HG03175 (cell line): Measurements from ENCODE around the gene MMP28.

Source experiments
- ATAC-seq: cut with Tn5 transposase; IDR thresholded peaks from one replicate; pipeline ENCODE4 v1.9.1; 2021; ENCODE audit warnings: mild to moderate bottlenecking, moderate library complexity; ENCODE audit not compliant: unreplicated experiment

The MMP28 gene

DNA sequence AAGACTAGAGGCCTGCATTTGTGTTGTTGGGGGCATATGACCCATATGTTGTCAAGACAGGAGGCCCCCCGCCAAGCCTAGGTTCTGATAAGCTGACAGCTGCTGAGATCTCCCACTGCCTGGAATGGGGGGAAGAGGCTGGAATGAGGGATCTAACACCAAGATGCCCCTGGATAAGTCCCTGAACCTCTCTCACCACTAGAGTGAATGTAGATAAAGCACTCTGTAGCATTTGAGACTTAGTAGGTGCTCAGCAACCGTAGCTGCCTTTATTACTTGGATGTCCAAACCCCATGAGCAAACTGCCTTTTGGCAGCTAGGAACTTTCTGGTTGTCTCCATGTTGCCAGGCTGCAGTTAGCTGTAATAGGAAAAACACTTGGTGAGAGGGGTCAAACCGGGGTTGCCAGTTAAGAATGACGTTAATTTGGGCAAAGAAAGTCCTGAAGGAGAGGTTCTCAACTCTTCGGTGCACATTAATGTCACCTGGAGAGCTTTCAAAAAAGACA, 68.4 kb downstream of the MMP28 start:
- no peak for ATAC-seq

DNA sequence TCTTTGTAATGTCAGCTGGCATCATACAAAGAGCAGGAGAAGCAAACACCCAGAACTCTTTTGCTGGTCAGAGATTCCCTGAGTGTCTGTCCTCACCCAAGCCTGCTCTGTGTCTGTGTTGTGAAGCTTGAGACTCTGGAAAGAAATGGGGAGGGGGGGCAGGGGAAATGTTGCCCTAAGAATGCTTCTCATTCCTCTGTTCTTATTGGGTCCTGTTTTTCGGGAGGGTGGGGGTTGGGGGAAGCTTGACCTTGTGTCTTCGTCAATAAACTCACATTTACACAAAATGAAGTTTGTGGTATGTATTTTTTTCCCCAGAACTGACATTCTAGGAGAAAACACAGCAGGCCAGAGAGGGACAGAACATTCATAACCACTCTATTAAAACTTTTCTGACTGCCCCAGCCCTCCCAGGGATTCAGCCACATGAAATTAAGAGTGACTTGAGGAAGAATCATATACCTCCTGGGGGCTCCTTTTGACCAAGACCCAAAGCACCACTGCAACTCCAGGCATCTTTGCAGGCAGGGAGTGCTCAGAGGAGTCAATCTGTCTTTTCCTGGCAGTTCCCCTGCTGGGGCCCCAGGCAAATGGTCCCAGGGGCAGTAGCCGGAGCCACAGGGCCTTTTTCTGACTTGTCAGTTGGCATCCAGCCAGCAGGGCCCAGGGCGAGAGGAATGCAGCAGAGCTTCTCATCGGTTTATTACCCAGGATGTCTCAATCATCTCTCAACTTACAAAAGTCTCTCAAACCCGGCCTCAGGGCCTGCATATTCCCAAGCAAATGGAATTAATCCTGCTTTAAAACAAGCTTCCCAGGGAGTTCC, 69.1 kb downstream of the MMP28 start:
- ATAC-seq = no peak

- no peak for ATAC-seq
Measured at GRCh38 chr17:35725802-35726126, 69.7 kb downstream of the MMP28 start.

- ATAC-seq = no peak
Measured at GRCh38 chr17:35725058-35725457, 70.4 kb downstream of the MMP28 start.

- no peak for ATAC-seq
Measured at GRCh38 chr17:35723735-35724134, 71.7 kb downstream of the MMP28 start.

- no peak for ATAC-seq
Measured at GRCh38 chr17:35717475-35717874, 78.0 kb downstream of the MMP28 start.

GRCh38 chr17:35716897-35717465, 78.5 kb downstream of the MMP28 start:
- no peak for ATAC-seq

GRCh38 chr17:35716173-35716572, 79.3 kb downstream of the MMP28 start:
- ATAC-seq = no peak
